ENCODE data around the gene CCN2. TPM values are rescaled to one million over a fixed set of nuclear protein-coding genes. Genes with fewer than 3 reads are reported as not detected.
A peak's percentile ranks its signal among the peaks of the same experiment; 100 is the strongest.

CCN2 gene
- total RNA-seq, 2 donors from 2014 or later: 821 to 1,207 TPM

GRCh38 chr6:131997429-131998153 lies 46.4 kb upstream of the CCN2 start:
- no peak for TF ChIP-seq CTCF (IDR thresholded peaks at IDR 0.05)
- Histone ChIP-seq H3K36me3 (no peaks in the 10 kb centered on the region), H3K4me1 (ENCODE audit: control insufficient read depth in 1 of 2, low read depth in 2 of 2) (peaks cover 9 to 24% of the 10 kb centered on the region in 2 donors), H3K4me3 (no peak overlapping the region), H3K27ac (peak overlapping the region in 1 of 2 donors; percentile 25), H3K27me3 (replicated peaks; ENCODE audit: insufficient read depth) (no peaks in the 10 kb centered on the region), H3K9me3 (no peaks in the 10 kb centered on the region)
- no peak for ATAC-seq (ENCODE audit: insufficient number of reproducible peaks, low FRiP score, low read depth)
- no peak for DNase-seq (ENCODE audit: low spot score)

- H3K4me1 ChIP-seq (ENCODE audit: control insufficient read depth in 1 of 2, low read depth in 2 of 2): peaks cover 9 to 24% of the 10 kb centered on the region in 2 donors
- ATAC-seq (ENCODE audit: insufficient number of reproducible peaks, low FRiP score, low read depth) (no peak), DNase-seq (ENCODE audit: low spot score) (no peak)
- no peak overlapping the region for H3K4me3 ChIP-seq
- H3K27ac ChIP-seq: no peak overlapping the region
- no peaks in the 10 kb centered on the region for H3K27me3 ChIP-seq (replicated peaks; ENCODE audit: insufficient read depth)
- no peaks in the 10 kb centered on the region for H3K9me3 ChIP-seq
- no peak for TF ChIP-seq CTCF (IDR thresholded peaks at IDR 0.05)
- no peaks in the 10 kb centered on the region for H3K36me3 ChIP-seq
Measured at GRCh38 chr6:131995917-131996316, 44.7 kb upstream of the CCN2 start.

- no peak overlapping the region for H3K27ac ChIP-seq
- no peaks in the 10 kb centered on the region for H3K27me3 ChIP-seq (replicated peaks; ENCODE audit: insufficient read depth)
- no peak for TF ChIP-seq CTCF (IDR thresholded peaks at IDR 0.05)
- no peaks in the 10 kb centered on the region for H3K36me3 ChIP-seq
- no peak for ATAC-seq (ENCODE audit: insufficient number of reproducible peaks, low FRiP score, low read depth)
- no peak overlapping the region for H3K4me3 ChIP-seq
- H3K4me1 ChIP-seq (ENCODE audit: control insufficient read depth in 1 of 2, low read depth in 2 of 2): no peaks in the 10 kb centered on the region
- H3K9me3 ChIP-seq: no peaks in the 10 kb centered on the region
- no peak for DNase-seq (ENCODE audit: low spot score)
Measured at GRCh38 chr6:131992557-131992956, 41.4 kb upstream of the CCN2 start.

- H3K4me1 ChIP-seq (ENCODE audit: control insufficient read depth in 1 of 2, low read depth in 2 of 2): peaks cover 7 to 13% of the 10 kb centered on the region in 2 donors
- no peaks in the 10 kb centered on the region for H3K36me3 ChIP-seq
- no peak for TF ChIP-seq CTCF (IDR thresholded peaks at IDR 0.05)
- H3K27ac ChIP-seq: no peak overlapping the region
- no peak overlapping the region for H3K4me3 ChIP-seq
- ATAC-seq (ENCODE audit: insufficient number of reproducible peaks, low FRiP score, low read depth): no peak
- H3K9me3 ChIP-seq: no peaks in the 10 kb centered on the region
- no peaks in the 10 kb centered on the region for H3K27me3 ChIP-seq (replicated peaks; ENCODE audit: insufficient read depth)
- DNase-seq (ENCODE audit: low spot score): no peak
Measured at GRCh38 chr6:131989036-131989435, 37.9 kb upstream of the CCN2 start.

GRCh38 chr6:131982740-131983259 lies 31.6 kb upstream of the CCN2 start:
- H3K4me3 ChIP-seq: no peak overlapping the region
- no peak for TF ChIP-seq CTCF (IDR thresholded peaks at IDR 0.05)
- H3K4me1 ChIP-seq (ENCODE audit: control insufficient read depth in 1 of 2, low read depth in 2 of 2): peaks cover 12 to 68% of the 10 kb centered on the region in 2 donors
- H3K27ac ChIP-seq: peak overlapping the region in 1 of 2 donors; percentile 39
- no peaks in the 10 kb centered on the region for H3K27me3 ChIP-seq (replicated peaks; ENCODE audit: insufficient read depth)
- no peaks in the 10 kb centered on the region for H3K36me3 ChIP-seq
- ATAC-seq (ENCODE audit: insufficient number of reproducible peaks, low FRiP score, low read depth) (peak; percentile 63), DNase-seq (ENCODE audit: low spot score) (no peak)
- H3K9me3 ChIP-seq: no peaks in the 10 kb centered on the region
